ENCODE results near the gene ZFAND2B.
A peak's percentile ranks its signal among the peaks of the same experiment; 100 is the strongest.
"Not testable (repeated sequence)": the region's sequence is repeated elsewhere in the genome, so short reads cannot be mapped to it uniquely, and the experiment has no call there.

ZFAND2B gene

DNA sequence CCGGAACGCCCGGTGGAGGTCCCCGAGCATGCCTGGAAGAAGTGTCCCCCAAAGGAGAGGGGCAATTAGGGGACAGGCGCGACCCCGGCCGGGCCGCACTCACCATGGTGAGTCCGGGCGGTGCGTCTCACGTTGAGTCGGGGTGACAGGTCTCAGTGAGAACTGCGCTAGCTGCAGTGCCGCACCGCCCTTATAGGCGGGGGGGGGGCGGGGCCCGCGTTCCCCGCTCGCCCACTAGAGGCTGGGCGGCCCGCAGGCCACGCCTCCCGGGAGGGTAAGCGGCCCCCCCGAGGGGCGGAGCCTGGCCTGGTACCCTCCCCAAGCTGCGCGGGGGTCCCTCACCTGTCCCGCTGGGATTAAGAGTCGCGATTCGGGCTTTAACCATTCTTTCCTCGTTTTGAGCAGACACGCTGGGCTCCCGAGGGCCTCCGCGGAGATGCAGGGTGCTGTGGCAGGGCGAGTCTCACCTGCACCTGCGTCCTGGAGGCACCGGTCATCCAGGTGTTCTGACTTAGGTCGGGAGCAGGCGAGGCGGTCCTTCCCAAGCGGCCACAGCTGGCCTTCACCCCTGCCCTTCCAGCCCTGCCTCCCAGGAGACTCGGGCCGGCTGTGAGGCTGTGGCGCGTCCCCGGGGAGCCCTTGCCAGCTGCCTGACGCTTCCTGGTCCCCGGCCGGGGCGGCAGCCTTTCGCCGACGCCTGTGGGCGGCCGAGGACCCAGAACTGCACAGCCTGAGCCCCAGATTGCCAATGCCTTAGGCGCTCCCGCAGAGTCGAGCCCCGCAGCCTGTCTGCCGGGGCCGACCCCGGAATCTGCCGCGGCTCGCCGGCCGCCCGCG lies 47.4 kb downstream of the ZFAND2B start, which contains the start of gene TUBA4A:
Gene TUBA4A, minus strand, starts transcription at position 166 of the 837 bp plus-strand sequence. Its CDS starts 60 bp downstream, at position 106.
- DNase-seq, result peak; percentile 68

DNA sequence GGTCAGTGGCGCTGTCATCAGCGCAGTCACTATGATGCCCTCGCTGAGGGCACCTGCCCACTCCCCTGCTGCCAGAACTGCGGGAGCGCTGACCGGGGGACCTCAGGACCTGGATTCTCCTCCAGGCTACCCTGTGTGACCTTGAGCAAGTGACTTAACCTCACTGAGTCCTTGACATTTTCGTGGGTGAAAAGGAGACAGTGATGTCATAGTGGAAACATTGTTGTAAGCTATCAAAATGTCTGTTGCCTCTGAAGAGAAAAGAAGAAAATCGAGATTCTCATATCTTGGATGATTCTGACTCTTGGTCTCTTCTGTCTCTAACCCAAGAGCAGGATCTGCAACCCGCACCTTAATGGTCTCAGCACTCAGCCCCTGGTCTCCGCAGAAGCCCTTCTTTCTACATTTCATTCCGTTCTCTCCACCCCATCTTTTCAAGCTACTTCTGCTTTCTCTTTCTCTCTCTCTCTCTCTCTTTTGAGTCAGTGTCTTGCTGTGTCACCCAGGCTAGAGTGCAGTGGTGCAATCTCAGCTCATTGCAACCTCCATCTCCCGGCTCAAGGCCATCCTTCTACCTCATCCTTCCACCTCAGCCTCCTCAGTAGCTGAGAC lies 48.1 kb downstream of the ZFAND2B start:
- no peak for DNase-seq

DNA sequence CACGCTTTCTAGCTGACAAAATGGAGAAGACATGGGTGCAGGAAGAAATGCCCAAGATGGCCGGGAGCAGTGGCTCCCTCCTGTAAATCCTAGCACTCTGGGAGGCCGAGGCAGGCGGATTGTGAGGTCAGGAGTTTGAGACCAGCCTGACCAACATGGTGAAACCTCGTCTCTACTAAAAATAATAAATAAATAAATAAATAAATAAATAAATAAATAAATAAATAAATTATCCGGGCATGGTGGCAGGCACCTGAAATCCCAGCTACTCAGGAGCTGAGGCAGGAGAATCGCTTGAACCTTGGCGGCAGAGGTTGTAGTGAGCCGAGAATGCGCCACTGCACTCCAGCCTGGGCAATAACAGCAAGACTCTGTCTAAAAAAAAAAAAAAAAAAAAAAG lies 52.4 kb downstream of the ZFAND2B start:
- not testable (repeated sequence) for DNase-seq

All from left hindlimb (tissue), 1 donor.